H1 (cell line): ENCODE data around the gene B3GALT6. TPM values are rescaled to one million over a fixed set of nuclear protein-coding genes. Genes with fewer than 3 reads are reported as not detected.

Experiments
- CTCF ChIA-PET: fragments of 300-600 bp; sonication (Branson Sonifier 250); formaldehyde crosslinking; loops from one replicate; lab custom pipeline; 2021; ENCODE audit not compliant: partially characterized antibody; lab: Charles Lee
- POLR2A ChIA-PET: fragments of 300-600 bp; sonication (Branson Sonifier 250); formaldehyde crosslinking; loops from one replicate; lab custom pipeline; 2021; ENCODE audit warnings: inconsistent platforms; ENCODE audit not compliant: partially characterized antibody; lab: Charles Lee
- DNase-seq, 2 experiments: peaks; one replicate each; pipeline versions ENCODE4 v3.0.0 to v3.0.0-alpha.2; 2010 to 2022; ENCODE audit warnings: low spot score in 2 of 2, low read depth in 1 of 2, mixed read lengths in 1 of 2
- FAIRE-seq: peaks from 2 replicates; lab custom pipeline; 2011; peaks lifted over from hg19 to GRCh38; lab: Jason Lieb, UNC
- H2AFZ ChIP-seq: 2 replicates; pipeline ENCODE4 v1.8.1; 2012; ENCODE audit warnings: low read length, inconsistent platforms
- H2AK5ac ChIP-seq: 2 replicates; pipeline ENCODE4 v1.6.1; 2013; ENCODE audit warnings: low read depth, low read length
- H2BK120ac ChIP-seq: replicated peaks from 2 replicates; pipeline ENCODE3; 2013; ENCODE audit warnings: low read depth, low read length, inconsistent platforms
- H2BK12ac ChIP-seq: 2 replicates; pipeline ENCODE4 v1.6.1; 2013; ENCODE audit warnings: low read depth, low read length
- H2BK15ac ChIP-seq: 2 replicates; pipeline ENCODE4 v1.6.1; 2013; ENCODE audit warnings: low read length
- H2BK20ac ChIP-seq: 2 replicates; pipeline ENCODE4 v1.6.1; 2013; ENCODE audit warnings: low read length
- H2BK5ac ChIP-seq: 2 replicates; pipeline ENCODE4 v1.6.1; 2013; ENCODE audit warnings: low read depth, low read length
- H3K14ac ChIP-seq: 2 replicates; pipeline ENCODE4 v1.6.1; 2013; ENCODE audit warnings: inconsistent platforms; ENCODE audit not compliant: insufficient read length
- H3K18ac ChIP-seq: 2 replicates; pipeline ENCODE4 v1.6.1; 2013; ENCODE audit warnings: low read length; ENCODE audit errors: extremely low read depth
- H3K23ac ChIP-seq: 2 replicates; pipeline ENCODE4 v1.6.1; 2013; ENCODE audit warnings: inconsistent platforms; ENCODE audit not compliant: insufficient read length
- H3K23me2 ChIP-seq: 2 replicates; pipeline ENCODE4 v1.6.1; 2013; ENCODE audit warnings: low read depth, low read length
- H3K27ac ChIP-seq: 2 replicates; pipeline ENCODE4 v1.6.1; 2011; ENCODE audit warnings: low read depth, low read length, inconsistent platforms
- H3K27me3 ChIP-seq, 4 experiments: replicated peaks in 1 of 4; 1 replicate in 1 of 4; 2 replicates in 3 of 4; pipeline versions ENCODE4 v1.6.1 to v1.8.1; 2011 to 2013; ENCODE audit warnings: low read length in 3 of 4, mild to moderate bottlenecking in 3 of 4, inconsistent platforms in 2 of 4, mixed read lengths in 2 of 4, moderate library complexity in 1 of 4; ENCODE audit not compliant: control insufficient read depth in 3 of 4, insufficient read depth in 3 of 4; ENCODE audit errors: extremely low read depth in 1 of 4
- H3K36me3 ChIP-seq, 4 experiments: 2 replicates each; pipeline versions ENCODE4 v1.6.1 to v1.8.1; 2011 to 2013; ENCODE audit warnings: mild to moderate bottlenecking in 4 of 4, low read length in 3 of 4, moderate library complexity in 2 of 4, control low read depth in 1 of 4, inconsistent platforms in 1 of 4; ENCODE audit not compliant: insufficient read depth in 4 of 4, control insufficient read depth in 2 of 4
- H3K4ac ChIP-seq: replicated peaks from 2 replicates; pipeline ENCODE3; 2013; ENCODE audit warnings: low read length, low read depth, mixed read lengths, inconsistent platforms; ENCODE audit not compliant: insufficient read length
- H3K4me1 ChIP-seq, 4 experiments: replicated peaks in 1 of 4; 1 replicate in 1 of 4; 2 replicates in 3 of 4; pipeline versions ENCODE4 v1.6.1 to v1.8.1; 2011 to 2013; ENCODE audit warnings: low read length in 3 of 4, inconsistent platforms in 2 of 4, mixed read lengths in 1 of 4; ENCODE audit not compliant: insufficient read depth in 4 of 4, control insufficient read depth in 3 of 4
- H3K4me2 ChIP-seq, 2 experiments: 2 replicates each; pipeline versions ENCODE4 v1.6.1 to v1.8.1; 2011 to 2013; ENCODE audit warnings: low read depth in 2 of 2, low read length in 2 of 2, control low read depth in 1 of 2, inconsistent platforms in 1 of 2, mild to moderate bottlenecking in 1 of 2; ENCODE audit not compliant: insufficient read depth in 1 of 2
- H3K4me3 ChIP-seq, 4 experiments: fragments of 200-600, 300-600 bp in 1 of 4; sonication (generic), shearing (Covaris generic), sonication (Bioruptor Twin) in 1 of 4; 2 replicates each; pipeline versions ENCODE4 v1.5.1 to v1.8.1; 2011 to 2016; ENCODE audit warnings: low read length in 4 of 4, low read depth in 3 of 4, control low read depth in 2 of 4, inconsistent platforms in 2 of 4, mild to moderate bottlenecking in 2 of 4, mixed read lengths in 1 of 4, moderate library complexity in 1 of 4; ENCODE audit not compliant: insufficient read depth in 2 of 4; ENCODE audit errors: extremely low read depth in 1 of 4
- H3K56ac ChIP-seq: replicated peaks from 2 replicates; pipeline ENCODE3; 2013; ENCODE audit warnings: low read depth, mild to moderate bottlenecking, mixed read lengths, low read length, inconsistent platforms; ENCODE audit not compliant: insufficient read length
- H3K79me1 ChIP-seq: 2 replicates; pipeline ENCODE4 v1.6.1; 2013; ENCODE audit warnings: low read depth, low read length, control low read depth
- H3K79me2 ChIP-seq, 2 experiments: 2 replicates each; pipeline versions ENCODE4 v1.6.1 to v1.8.1; 2012 to 2013; ENCODE audit warnings: low read length in 2 of 2, mild to moderate bottlenecking in 2 of 2, inconsistent platforms in 1 of 2; ENCODE audit not compliant: insufficient read depth in 2 of 2, control insufficient read depth in 1 of 2
- H3K9ac ChIP-seq, 4 experiments: replicated peaks in 1 of 4; 1 replicate in 1 of 4; 2 replicates in 3 of 4; pipeline versions ENCODE4 v1.6.1 to v1.8.1; 2011 to 2013; ENCODE audit warnings: low read depth in 3 of 4, low read length in 3 of 4, control low read depth in 2 of 4, mild to moderate bottlenecking in 2 of 4, moderate library complexity in 2 of 4, inconsistent platforms in 1 of 4; ENCODE audit errors: extremely low read depth in 1 of 4
- H3K9me3 ChIP-seq, 2 experiments: 2 replicates each; pipeline versions ENCODE4 v1.6.1 to v1.8.1; 2012 to 2013; ENCODE audit warnings: mild to moderate bottlenecking in 2 of 2, moderate library complexity in 2 of 2, control low read depth in 1 of 2, inconsistent platforms in 1 of 2, low read depth in 1 of 2, low read length in 1 of 2, mixed read lengths in 1 of 2; ENCODE audit not compliant: insufficient read depth in 2 of 2
- H4K20me1 ChIP-seq, 2 experiments: replicated peaks in 1 of 2; 2 replicates each; pipeline versions ENCODE3 to v1.8.1; 2011 to 2013; ENCODE audit warnings: inconsistent platforms in 2 of 2, low read length in 2 of 2, mild to moderate bottlenecking in 1 of 2; ENCODE audit not compliant: insufficient read depth in 2 of 2, control insufficient read depth in 1 of 2
- H4K5ac ChIP-seq: 2 replicates; pipeline ENCODE4 v1.6.1; 2013; ENCODE audit warnings: low read length, low read depth, mixed read lengths, inconsistent platforms; ENCODE audit not compliant: insufficient read length
- H4K8ac ChIP-seq: 2 replicates; pipeline ENCODE4 v1.8.0; 2013; ENCODE audit warnings: mild to moderate bottlenecking, moderate library complexity, low read length, inconsistent platforms; ENCODE audit not compliant: insufficient read depth; ENCODE audit errors: extremely low read depth
- H4K91ac ChIP-seq: replicated peaks from 2 replicates; pipeline ENCODE3; 2013; ENCODE audit warnings: low read length, mixed read lengths, inconsistent platforms; ENCODE audit not compliant: insufficient read length
- BRCA1 ChIP-seq: IDR thresholded peaks from 2 replicates; pipeline ENCODE4 v1.6.1; 2012; ENCODE audit warnings: low read depth, low read length, improper control_type of control experiment
- CTCF ChIP-seq, 3 experiments: IDR thresholded peaks; 1 replicate in 2 of 3; 2 replicates in 1 of 3; pipeline versions ENCODE4 v1.5.1 to v1.6.1; 2011; ENCODE audit warnings: low read length in 3 of 3, mild to moderate bottlenecking in 3 of 3, inconsistent platforms in 2 of 3, low read depth in 1 of 3, moderate library complexity in 1 of 3; ENCODE audit not compliant: insufficient read depth in 1 of 3; ENCODE audit errors: control extremely low read depth in 1 of 3
- EGR1 ChIP-seq: IDR thresholded peaks from 2 replicates; pipeline ENCODE4 v1.6.1; 2011; ENCODE audit warnings: low read depth, low read length, borderline replicate concordance
- EP300 ChIP-seq, 2 experiments: IDR thresholded peaks; 1 replicate in 1 of 2; 2 replicates in 1 of 2; pipeline ENCODE4 v1.6.1; 2011 to 2012; ENCODE audit warnings: low read depth in 2 of 2, low read length in 2 of 2, mild to moderate bottlenecking in 2 of 2, borderline replicate concordance in 1 of 2, inconsistent platforms in 1 of 2, moderate library complexity in 1 of 2
- HDAC2 ChIP-seq, 2 experiments: fragments of 300-600 bp in 1 of 2; sonication (generic) in 1 of 2; IDR thresholded peaks; 2 replicates each; pipeline ENCODE4 v1.6.1; 2011 to 2012; ENCODE audit warnings: low read depth in 2 of 2, low read length in 2 of 2, mild to moderate bottlenecking in 2 of 2, moderate library complexity in 2 of 2, borderline replicate concordance in 1 of 2, inconsistent platforms in 1 of 2
- KDM4A ChIP-seq: IDR thresholded peaks from one replicate; pipeline ENCODE4 v1.7.1; 2012; ENCODE audit warnings: low read depth, mild to moderate bottlenecking, moderate library complexity, low read length, inconsistent platforms; ENCODE audit not compliant: severe bottlenecking
- RXRA ChIP-seq: IDR thresholded peaks from 2 replicates; pipeline ENCODE4 v1.6.1; 2011; ENCODE audit warnings: low read depth, mild to moderate bottlenecking, low read length, moderate library complexity; ENCODE audit not compliant: insufficient read depth
- SIRT6 ChIP-seq: IDR thresholded peaks from one replicate; pipeline ENCODE4 v1.7.1; 2012; ENCODE audit warnings: low read length, inconsistent platforms
- SP4 ChIP-seq: IDR thresholded peaks from 2 replicates; pipeline ENCODE4 v1.6.1; 2012; ENCODE audit warnings: low read length, inconsistent platforms
- TBP ChIP-seq: IDR thresholded peaks from 2 replicates; pipeline ENCODE4 v1.6.1; 2011; ENCODE audit warnings: low read depth, low read length, improper control_type of control experiment
- WGBS, 2 experiments: shearing (Covaris generic) in 1 of 2; methylation state at CpG; one replicate each; pipeline versions ENCODE4 v1.1.6 to v1.1.7; 2013 to 2015; ENCODE audit warnings: low lambda C conversion rate in 2 of 2, mixed read lengths in 2 of 2, inconsistent platforms in 1 of 2, low coverage in 1 of 2, missing lambda C conversion rate in 1 of 2; ENCODE audit not compliant: insufficient replicate concordance in 2 of 2, insufficient coverage in 1 of 2, insufficient read length in 1 of 2; ENCODE audit errors: extremely low coverage in 1 of 2, missing lambda C conversion rate in 1 of 2; 5-methylcytosine and 5-hydroxymethylcytosine counted together
- polyA plus RNA-seq, 7 experiments: library from polyadenylated mRNA; depleted of rRNA in 3 of 7; stranded (reverse) in 5 of 7; unstranded in 2 of 7; fragments of >200 nt in 5 of 7; fragments of 200-250 nt in 2 of 7; gene quantifications; 1 replicate in 5 of 7; 2 replicates in 1 of 7; 4 replicates in 1 of 7; pipeline versions ENCODE4 v1.2.1 to v1.2.3, GENCODE V29; 2011 to 2013; ENCODE audit warnings: missing spikeins in 2 of 7, mixed read lengths in 2 of 7
- total RNA-seq: library from RNA; stranded (reverse); fragmentation: NEBNext Ultra II Directional; extraction: Animal tissue kit (Norgen Biotek cat#: 25700); gene quantifications from 2 replicates; pipeline ENCODE4 v1.2.1, GENCODE V29; 2021

The B3GALT6 gene
- total and polyA plus RNA-seq, 2 of the 8 experiments (the other 6 are each of a cell fraction or from before 2014, with no cell fraction given): 18.4 to 20.4 TPM

- Histone ChIP-seq H3K18ac (no peak overlapping the region), H3K23ac (no peak overlapping the region), H3K4me2 (peak overlapping the region; percentile 81 to 83; a peak in 2 of 4 replicates), H2BK12ac (peak overlapping the region; percentile 18; the same call in 1 of the 2 replicates), H3K79me1 (peaks cover 19% of the 10 kb centered on the region), H3K4ac (peak overlapping the region; percentile 75), H3K9ac (no peak overlapping the region), H2BK5ac (no peak overlapping the region), H3K79me2 (peaks cover 12 to 35% of the 10 kb centered on the region in 2 experiments; a peak in 3 of 4 replicates), H2BK120ac (no peak overlapping the region), H3K14ac (no peak overlapping the region), H3K23me2 (peaks cover 12% of the 10 kb centered on the region; the same call in 1 of the 2 replicates), H3K56ac (no peak overlapping the region), H3K4me1 (peaks cover 0 to 17% (median 8%) of the 10 kb centered on the region in 4 experiments; a peak in 5 of 7 replicates), H3K27ac (no peak overlapping the region), H2BK15ac (0 out of 2 replicates have a peak overlapping the region, but pooled peaks have one; percentile 7), H2AFZ (no peak overlapping the region), H2BK20ac (no peak overlapping the region), H3K9me3 (no peaks in the 10 kb centered on the region), H2AK5ac (no peak overlapping the region), H3K27me3 (no peaks in the 10 kb centered on the region; a peak in 1 of 7 replicates), H4K5ac (no peak overlapping the region), H4K20me1 (peaks cover 19 to 20% of the 10 kb centered on the region in 2 experiments), H4K91ac (peak overlapping the region; percentile 22), H3K4me3 (no peak overlapping the region), H4K8ac (0 out of 2 replicates have a peak overlapping the region, but pooled peaks have one; percentile 5), H3K36me3 (no peaks in the 10 kb centered on the region)
- FAIRE-seq (no peak), DNase-seq (no peak)
- 92% methylated on average over 13 of the region's 15 CpGs; no CpG with 5 or more reads in 1 of the 2 experiments for WGBS, 2 experiments
- CTCF ChIA-PET: interaction anchor here (0.9 to 1.7 kb wide), 2 partner anchors 10 to 11 kb away, joined by 4 to 6 read pairs; no protein-coding TSS in a partner anchor
- POLR2A ChIA-PET: interaction anchor here (1.8 to 3.0 kb wide), 2 partner anchors 11 to 15 kb away, joined by 5 to 12 read pairs; no protein-coding TSS in a partner anchor
- TF ChIP-seq CTCF (IDR thresholded peaks at IDR 0.05; ENCODE audit: control extremely low read depth in 1 of 3, insufficient read depth in 1 of 3, low read depth in 1 of 3, low read length in 3 of 3) (no peak), RXRA (no peak), HDAC2 (IDR thresholded peaks at IDR 0.05; ENCODE audit: borderline replicate concordance in 1 of 2, low read depth in 2 of 2, low read length in 2 of 2) (no peak), SIRT6 (no peak), TBP (no peak), SP4 (no peak), KDM4A (no peak), EGR1 (no peak), EP300 (IDR thresholded peaks at IDR 0.05; ENCODE audit: borderline replicate concordance in 1 of 2, low read depth in 2 of 2, low read length in 2 of 2) (no peak), BRCA1 (no peak)
These were observed 42.9 kb downstream of the B3GALT6 start for GRCh38 chr1:1274931-1275431.
